Right lobe of liver (tissue), 4 donors: ENCODE results near the gene DOCK6.

Source experiments
- CTCF ChIP-seq, 4 donors: fragments of 200-600 bp in 3 of 4; fragments of 450-650 bp in 1 of 4; IDR thresholded peaks; one replicate each; pipeline versions ENCODE4 v1.5.1 to v1.8.0; 2016 to 2022; ENCODE audit warnings: antibody characterized with exemption in 4 of 4, mild to moderate bottlenecking in 2 of 4
- POLR2A ChIP-seq: fragments of 450-650 bp; IDR thresholded peaks from one replicate; pipeline ENCODE4 v1.6.1; 2017; ENCODE audit warnings: antibody characterized with exemption, mild to moderate bottlenecking
- donor health status: DM: no; HTN: no; CAD: no.
- donor health status: DM: no; HTN: no; CAD: no.
- donor health status: DM: no; HTN: yes; CAD: no.

- no peak for TF ChIP-seq CTCF (IDR thresholded peaks at IDR 0.05)
- no peak for TF ChIP-seq POLR2A
These were observed 85.7 kb downstream of the DOCK6 start for GRCh38 chr19:11176466-11177193.
